LHCN-M2 (cell line): ENCODE measurements around the gene SEPTIN10. TPM values are rescaled to one million over a fixed set of nuclear protein-coding genes. Genes with fewer than 3 reads are reported as not detected.
A peak's percentile ranks its signal among the peaks of the same experiment; 100 is the strongest.
"Not testable (repeated sequence)": the region's sequence is repeated elsewhere in the genome, so short reads cannot be mapped to it uniquely, and the experiment has no call there.

Experiments used
- DNase-seq: peaks from one replicate; pipeline ENCODE4 v3.0.0-alpha.2; 2012; ENCODE audit warnings: low read depth
- total RNA-seq: library from RNA; depleted of rRNA; stranded (reverse); fragments of >200 nt; gene quantifications from 2 replicates; pipeline ENCODE4 v1.2.3, GENCODE V29; 2014

Gene SEPTIN10
- total RNA-seq, 1 experiment from 2014 or later: 75.1 TPM

DNA sequence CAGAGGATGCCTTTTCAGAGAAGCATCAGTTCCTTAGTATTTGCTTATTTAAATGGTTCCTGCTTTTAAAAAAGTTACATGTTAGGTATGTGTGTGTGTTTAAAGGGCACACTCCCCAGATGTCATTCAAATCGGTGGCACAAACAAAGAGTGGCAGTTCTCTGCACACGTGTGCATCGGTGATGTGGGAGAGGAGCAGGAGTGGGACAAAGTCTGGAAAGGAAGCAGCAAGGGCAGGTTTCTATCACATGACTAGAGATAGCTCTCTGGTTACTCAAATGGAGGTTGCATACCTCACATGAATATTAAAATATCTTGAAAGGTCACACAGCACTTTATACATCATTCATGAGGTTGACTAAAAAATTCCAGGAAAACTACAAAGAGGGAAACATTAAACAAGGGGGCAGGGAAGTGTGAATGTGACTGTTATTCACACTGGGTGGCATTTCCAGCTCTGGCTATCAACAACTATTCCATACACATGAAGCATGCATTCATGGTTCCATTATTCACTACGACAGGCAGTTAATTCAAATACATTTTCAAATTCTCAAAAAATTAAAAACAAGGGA, 64.7 kb downstream of the SEPTIN10 start:
- no peak for DNase-seq

GRCh38 chr2:109547280-109547679, 66.5 kb downstream of the SEPTIN10 start:
- no peak for DNase-seq

GRCh38 chr2:109545828-109546713, 67.7 kb downstream of the SEPTIN10 start:
- DNase-seq: peak; percentile 41

- DNase-seq: no peak
These were observed 71.4 kb downstream of the SEPTIN10 start for GRCh38 chr2:109542384-109542783.

- DNase-seq: no peak
These were observed 75.2 kb downstream of the SEPTIN10 start for GRCh38 chr2:109538546-109538945.

DNA sequence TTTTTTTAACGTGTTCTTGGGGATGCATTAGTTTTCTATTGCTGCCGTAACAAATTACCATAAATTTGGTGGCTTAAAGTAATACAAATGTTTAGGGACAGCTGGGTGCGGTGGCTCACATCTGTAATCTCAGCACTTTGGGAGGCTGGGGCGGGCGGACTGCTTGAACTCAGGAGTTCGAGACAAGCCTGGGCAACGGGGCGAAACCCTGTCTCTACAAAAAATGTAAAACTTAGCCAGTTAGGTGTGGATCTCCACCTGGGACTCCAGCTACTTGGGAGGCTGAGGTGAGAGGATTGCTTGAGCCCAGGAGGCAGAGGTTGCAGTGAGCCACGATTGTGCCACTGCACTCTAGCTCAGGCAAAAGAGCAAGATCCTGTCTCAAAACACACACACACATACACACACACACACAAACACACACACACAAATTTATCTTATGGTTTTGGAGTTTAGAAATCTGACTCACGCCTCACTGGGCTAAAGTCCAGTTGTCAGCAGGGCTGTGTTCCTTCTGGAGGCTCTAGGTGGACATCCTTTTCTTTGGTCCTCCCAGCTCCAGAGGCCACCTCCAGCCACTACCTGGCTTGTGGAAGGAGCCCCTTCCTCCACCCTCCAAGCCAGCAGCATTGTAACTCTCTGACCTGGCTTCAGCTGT, 76.1 kb downstream of the SEPTIN10 start:
- DNase-seq: peak; percentile 12

GRCh38 chr2:109536556-109536955, 77.2 kb downstream of the SEPTIN10 start:
- DNase-seq: not testable (repeated sequence)

- DNase-seq: no peak
These were observed 78.4 kb downstream of the SEPTIN10 start for GRCh38 chr2:109535217-109535946.

GRCh38 chr2:109533823-109534222, 79.9 kb downstream of the SEPTIN10 start:
- DNase-seq: no peak

- no peak for DNase-seq
These were observed 81.1 kb downstream of the SEPTIN10 start for GRCh38 chr2:109532728-109533076.

GRCh38 chr2:109531896-109532727, 81.7 kb downstream of the SEPTIN10 start:
- no peak for DNase-seq

GRCh38 chr2:109531221-109531620, 82.5 kb downstream of the SEPTIN10 start:
- DNase-seq: no peak

GRCh38 chr2:109530712-109531111, 83.1 kb downstream of the SEPTIN10 start:
- DNase-seq: no peak

DNA sequence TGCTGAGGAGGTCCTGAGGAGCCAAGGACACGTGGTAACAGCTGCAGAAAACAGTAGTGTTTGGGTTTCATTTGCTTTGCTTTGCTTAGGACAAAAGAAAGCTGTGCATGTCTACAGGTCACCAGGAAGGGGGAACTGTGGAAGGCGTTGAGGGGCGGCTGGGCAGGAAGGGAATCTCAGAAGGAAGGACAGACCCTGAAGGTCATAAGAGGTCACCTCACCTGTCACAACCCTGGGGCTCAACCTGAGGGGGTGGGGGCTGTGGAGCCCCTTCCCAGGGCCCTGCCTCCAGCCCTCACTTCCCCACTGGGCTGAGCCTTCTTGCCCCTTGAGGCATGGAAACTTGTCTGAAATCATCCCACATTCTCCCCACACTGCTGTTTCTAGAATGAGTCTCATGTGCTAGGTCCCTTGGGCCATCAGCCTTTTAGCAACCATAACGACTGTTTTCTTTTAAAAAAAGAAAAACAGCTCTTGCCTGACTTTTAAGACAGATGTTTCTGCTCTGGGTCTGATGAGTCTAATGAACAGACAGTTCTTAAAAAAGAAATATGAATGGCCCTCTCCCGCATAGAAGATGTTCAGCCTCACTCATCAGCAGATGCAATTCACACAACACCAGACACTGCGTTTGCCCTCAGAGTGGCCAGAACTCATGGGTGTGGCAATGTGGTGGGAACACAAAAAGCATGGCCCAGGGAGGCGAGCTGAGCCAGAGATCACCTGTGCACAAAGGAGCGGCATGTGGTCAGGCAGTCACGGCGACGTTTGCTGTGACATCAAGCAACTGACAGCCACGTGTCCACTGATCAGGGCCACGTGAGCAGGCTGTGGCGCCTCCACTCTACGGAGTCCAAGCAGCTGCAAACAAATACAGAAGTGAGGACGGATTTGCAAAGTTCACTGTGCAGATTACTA, 84.0 kb downstream of the SEPTIN10 start:
- peak; percentile 23 for DNase-seq

DNA sequence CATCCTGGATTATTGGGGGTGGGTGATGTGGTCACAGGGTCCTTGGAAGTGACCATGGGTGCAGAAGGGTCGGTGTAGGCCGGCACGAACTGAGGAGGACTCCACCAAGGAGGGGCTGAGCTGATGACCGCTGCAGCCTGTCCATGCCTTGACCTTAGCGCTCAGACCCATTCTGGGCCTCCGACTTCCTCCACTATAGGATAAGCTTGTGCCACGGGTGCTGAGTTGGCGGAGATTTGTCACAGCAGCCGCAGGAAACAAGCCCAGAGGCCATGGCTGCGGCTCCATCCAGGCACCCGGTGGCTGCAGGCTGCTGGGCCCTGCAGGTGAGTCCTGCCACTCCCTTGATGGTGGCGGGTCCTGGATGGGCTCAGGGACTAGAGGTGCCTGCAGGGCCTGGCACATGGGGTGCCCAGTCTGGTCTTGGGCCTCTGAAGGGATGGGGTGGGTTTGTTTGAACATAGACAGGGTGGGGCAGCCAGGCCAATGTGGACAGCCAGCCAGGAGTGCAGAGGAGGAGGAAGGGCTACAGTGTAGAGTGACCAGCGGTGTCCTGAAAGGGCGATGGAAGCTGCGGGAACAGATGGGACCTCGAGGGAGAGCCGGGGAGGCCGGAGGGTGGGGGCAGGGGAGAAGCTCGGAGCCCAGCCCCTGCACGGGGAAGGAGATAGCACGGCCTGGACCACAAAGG, 84.8 kb downstream of the SEPTIN10 start:
- DNase-seq: no peak

DNA sequence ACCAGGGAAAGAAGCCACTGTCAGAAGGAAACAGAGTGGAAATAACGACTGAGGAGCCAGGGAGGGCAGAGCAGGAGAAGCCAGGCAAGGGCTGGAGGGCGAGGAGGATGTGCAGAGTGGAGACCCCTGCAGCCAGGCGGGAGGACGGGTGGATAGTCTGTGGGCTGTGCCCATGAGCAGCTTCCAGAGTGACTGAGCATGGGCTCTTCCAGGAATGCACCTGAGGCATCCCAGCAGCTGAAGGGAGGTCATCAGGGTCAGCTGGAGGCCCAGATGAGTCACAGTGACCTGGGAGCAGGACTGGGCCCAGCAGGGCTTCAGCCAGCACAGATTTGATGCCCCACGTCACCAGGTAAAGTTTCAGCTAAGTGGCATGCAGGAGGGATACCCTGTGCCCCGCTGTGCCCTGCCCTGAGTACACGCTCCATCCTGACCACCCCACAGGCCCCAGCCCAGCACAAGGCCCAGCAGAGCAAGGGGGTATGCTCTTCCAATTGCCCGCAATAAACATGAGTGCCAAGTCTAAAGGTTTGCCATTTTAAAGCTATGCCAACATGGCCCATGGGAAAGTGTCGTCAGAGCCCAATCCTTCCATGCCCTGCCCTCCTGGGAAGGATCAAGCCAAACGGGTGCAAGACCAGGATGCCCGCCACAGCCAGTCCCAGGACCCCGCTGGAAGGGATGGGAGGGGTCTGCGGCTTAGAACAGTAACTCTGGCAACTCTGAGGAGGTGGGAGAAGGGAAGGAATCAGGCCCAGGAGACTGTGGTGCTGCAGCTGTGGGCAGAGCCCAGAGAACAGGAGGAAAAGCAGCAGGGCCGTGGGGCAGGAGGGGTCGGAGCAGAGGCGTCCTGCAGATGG, 85.7 kb downstream of the SEPTIN10 start:
- DNase-seq: peak; percentile 31

DNA sequence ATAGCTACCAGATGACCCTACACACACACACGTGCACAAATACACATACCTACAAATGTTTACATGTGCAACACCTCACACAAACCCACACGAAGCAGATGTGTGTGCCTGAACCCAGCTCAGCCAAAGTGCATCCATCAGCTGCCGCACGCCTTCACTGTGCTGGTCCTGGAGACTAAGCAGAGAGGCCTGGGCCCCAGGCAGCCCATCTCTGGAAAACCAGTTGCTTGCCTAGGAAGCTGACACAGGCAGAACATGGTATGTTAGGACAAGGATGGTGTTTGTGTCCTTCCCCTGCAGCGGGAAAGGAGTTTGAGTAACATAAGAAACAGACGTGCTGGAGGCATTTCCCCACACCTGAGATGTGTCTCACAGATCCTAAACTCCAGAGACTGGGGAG, 86.7 kb downstream of the SEPTIN10 start:
- no peak for DNase-seq

DNA sequence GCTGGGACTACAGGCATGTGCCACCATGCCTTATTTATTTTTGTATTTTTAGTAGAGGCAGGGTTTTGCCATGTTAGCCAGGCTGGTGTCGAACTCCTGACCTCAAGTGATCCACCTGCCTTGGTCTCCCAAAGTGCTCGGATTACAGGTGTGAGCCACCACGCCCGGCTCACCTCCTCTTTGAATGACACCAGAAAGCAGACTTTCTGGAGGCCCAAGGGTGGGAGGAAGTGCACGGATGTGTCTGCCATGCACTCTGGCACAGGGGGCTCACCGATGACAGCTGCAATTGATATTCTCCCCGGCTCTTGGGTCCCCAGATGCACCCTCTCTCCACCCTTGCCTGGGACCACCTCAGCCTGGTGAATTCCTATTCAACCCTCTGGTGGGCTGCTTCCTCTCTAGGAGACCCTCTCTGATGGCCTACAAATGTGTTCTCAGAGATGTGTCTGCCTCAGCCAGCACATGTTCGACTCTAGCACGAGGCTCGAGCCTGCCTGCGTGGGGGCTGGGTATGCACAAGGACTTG, 87.3 kb downstream of the SEPTIN10 start:
- DNase-seq: no peak
